ENCODE measurements around the gene ZNF253. TPM values are rescaled to one million over a fixed set of nuclear protein-coding genes. Genes with fewer than 3 reads are reported as not detected.

The ZNF253 gene
- total and polyA plus RNA-seq, 2 of the 13 experiments (the other 11 are each of a cell fraction or from before 2014, with no cell fraction given), result 3.5 to 10.6 TPM

GRCh38 chr19:19865750-19866610, at the start of gene ZNF253 (continued):
- no peak for TF ChIP-seq SKIL (CRISPR knock-in tag; IDR thresholded peaks at IDR 0.05; ENCODE audit: borderline replicate concordance)
- no peak for TF ChIP-seq PBX3 (CRISPR knock-in tag; IDR thresholded peaks at IDR 0.05; ENCODE audit: borderline replicate concordance)
- peak; percentile 57 for TF ChIP-seq USF2 (IDR thresholded peaks at IDR 0.05; ENCODE audit: low read depth, low read length)
- TF ChIP-seq USF2 (CRISPR knock-in tag; IDR thresholded peaks at IDR 0.05; ENCODE audit: borderline replicate concordance), result peak; percentile 65; the same call in 1 of the 2 replicates
- TF ChIP-seq E2F5 (CRISPR knock-in tag; conservative IDR thresholded peaks at IDR 0.05), result no peak
- TF ChIP-seq HDAC1 (CRISPR knock-in tag; IDR thresholded peaks at IDR 0.05), result peak; percentile 37; the same call in 1 of the 2 replicates
- TF ChIP-seq CEBPG (CRISPR knock-in tag; IDR thresholded peaks at IDR 0.05), result no peak
- peak; percentile 47; the same call in 1 of the 2 replicates for TF ChIP-seq BCL3 (CRISPR knock-in tag; IDR thresholded peaks at IDR 0.05)
- TF ChIP-seq RERE (CRISPR knock-in tag; IDR thresholded peaks at IDR 0.05; ENCODE audit: low read depth), result no peak

Data from HepG2 (cell line).